ENCODE data around the gene CDK6. TPM values are rescaled to one million over a fixed set of nuclear protein-coding genes. Genes with fewer than 3 reads are reported as not detected.

Gene CDK6
- total and polyA plus RNA-seq, 9 of the 15 experiments (the other 6 are each of a cell fraction or from before 2014, with no cell fraction given), result 7.6 to 109 (median 44.4) TPM

GRCh38 chr7:92613214-92613613 lies 223.2 kb downstream of the CDK6 start (continued):
- TF ChIP-seq, protein P1, sequence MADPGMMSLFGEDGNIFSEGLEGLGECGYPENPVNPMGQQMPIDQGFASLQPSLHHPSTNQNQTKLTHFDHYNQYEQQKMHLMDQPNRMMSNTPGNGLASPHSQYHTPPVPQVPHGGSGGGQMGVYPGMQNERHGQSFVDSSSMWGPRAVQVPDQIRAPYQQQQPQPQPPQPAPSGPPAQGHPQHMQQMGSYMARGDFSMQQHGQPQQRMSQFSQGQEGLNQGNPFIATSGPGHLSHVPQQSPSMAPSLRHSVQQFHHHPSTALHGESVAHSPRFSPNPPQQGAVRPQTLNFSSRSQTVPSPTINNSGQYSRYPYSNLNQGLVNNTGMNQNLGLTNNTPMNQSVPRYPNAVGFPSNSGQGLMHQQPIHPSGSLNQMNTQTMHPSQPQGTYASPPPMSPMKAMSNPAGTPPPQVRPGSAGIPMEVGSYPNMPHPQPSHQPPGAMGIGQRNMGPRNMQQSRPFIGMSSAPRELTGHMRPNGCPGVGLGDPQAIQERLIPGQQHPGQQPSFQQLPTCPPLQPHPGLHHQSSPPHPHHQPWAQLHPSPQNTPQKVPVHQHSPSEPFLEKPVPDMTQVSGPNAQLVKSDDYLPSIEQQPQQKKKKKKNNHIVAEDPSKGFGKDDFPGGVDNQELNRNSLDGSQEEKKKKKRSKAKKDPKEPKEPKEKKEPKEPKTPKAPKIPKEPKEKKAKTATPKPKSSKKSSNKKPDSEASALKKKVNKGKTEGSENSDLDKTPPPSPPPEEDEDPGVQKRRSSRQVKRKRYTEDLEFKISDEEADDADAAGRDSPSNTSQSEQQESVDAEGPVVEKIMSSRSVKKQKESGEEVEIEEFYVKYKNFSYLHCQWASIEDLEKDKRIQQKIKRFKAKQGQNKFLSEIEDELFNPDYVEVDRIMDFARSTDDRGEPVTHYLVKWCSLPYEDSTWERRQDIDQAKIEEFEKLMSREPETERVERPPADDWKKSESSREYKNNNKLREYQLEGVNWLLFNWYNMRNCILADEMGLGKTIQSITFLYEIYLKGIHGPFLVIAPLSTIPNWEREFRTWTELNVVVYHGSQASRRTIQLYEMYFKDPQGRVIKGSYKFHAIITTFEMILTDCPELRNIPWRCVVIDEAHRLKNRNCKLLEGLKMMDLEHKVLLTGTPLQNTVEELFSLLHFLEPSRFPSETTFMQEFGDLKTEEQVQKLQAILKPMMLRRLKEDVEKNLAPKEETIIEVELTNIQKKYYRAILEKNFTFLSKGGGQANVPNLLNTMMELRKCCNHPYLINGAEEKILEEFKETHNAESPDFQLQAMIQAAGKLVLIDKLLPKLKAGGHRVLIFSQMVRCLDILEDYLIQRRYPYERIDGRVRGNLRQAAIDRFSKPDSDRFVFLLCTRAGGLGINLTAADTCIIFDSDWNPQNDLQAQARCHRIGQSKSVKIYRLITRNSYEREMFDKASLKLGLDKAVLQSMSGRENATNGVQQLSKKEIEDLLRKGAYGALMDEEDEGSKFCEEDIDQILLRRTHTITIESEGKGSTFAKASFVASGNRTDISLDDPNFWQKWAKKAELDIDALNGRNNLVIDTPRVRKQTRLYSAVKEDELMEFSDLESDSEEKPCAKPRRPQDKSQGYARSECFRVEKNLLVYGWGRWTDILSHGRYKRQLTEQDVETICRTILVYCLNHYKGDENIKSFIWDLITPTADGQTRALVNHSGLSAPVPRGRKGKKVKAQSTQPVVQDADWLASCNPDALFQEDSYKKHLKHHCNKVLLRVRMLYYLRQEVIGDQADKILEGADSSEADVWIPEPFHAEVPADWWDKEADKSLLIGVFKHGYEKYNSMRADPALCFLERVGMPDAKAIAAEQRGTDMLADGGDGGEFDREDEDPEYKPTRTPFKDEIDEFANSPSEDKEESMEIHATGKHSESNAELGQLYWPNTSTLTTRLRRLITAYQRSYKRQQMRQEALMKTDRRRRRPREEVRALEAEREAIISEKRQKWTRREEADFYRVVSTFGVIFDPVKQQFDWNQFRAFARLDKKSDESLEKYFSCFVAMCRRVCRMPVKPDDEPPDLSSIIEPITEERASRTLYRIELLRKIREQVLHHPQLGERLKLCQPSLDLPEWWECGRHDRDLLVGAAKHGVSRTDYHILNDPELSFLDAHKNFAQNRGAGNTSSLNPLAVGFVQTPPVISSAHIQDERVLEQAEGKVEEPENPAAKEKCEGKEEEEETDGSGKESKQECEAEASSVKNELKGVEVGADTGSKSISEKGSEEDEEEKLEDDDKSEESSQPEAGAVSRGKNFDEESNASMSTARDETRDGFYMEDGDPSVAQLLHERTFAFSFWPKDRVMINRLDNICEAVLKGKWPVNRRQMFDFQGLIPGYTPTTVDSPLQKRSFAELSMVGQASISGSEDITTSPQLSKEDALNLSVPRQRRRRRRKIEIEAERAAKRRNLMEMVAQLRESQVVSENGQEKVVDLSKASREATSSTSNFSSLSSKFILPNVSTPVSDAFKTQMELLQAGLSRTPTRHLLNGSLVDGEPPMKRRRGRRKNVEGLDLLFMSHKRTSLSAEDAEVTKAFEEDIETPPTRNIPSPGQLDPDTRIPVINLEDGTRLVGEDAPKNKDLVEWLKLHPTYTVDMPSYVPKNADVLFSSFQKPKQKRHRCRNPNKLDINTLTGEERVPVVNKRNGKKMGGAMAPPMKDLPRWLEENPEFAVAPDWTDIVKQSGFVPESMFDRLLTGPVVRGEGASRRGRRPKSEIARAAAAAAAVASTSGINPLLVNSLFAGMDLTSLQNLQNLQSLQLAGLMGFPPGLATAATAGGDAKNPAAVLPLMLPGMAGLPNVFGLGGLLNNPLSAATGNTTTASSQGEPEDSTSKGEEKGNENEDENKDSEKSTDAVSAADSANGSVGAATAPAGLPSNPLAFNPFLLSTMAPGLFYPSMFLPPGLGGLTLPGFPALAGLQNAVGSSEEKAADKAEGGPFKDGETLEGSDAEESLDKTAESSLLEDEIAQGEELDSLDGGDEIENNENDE (IDR thresholded peaks at IDR 0.05; ENCODE audit: low read depth, low read length), result no peak
- TF ChIP-seq, protein P2, sequence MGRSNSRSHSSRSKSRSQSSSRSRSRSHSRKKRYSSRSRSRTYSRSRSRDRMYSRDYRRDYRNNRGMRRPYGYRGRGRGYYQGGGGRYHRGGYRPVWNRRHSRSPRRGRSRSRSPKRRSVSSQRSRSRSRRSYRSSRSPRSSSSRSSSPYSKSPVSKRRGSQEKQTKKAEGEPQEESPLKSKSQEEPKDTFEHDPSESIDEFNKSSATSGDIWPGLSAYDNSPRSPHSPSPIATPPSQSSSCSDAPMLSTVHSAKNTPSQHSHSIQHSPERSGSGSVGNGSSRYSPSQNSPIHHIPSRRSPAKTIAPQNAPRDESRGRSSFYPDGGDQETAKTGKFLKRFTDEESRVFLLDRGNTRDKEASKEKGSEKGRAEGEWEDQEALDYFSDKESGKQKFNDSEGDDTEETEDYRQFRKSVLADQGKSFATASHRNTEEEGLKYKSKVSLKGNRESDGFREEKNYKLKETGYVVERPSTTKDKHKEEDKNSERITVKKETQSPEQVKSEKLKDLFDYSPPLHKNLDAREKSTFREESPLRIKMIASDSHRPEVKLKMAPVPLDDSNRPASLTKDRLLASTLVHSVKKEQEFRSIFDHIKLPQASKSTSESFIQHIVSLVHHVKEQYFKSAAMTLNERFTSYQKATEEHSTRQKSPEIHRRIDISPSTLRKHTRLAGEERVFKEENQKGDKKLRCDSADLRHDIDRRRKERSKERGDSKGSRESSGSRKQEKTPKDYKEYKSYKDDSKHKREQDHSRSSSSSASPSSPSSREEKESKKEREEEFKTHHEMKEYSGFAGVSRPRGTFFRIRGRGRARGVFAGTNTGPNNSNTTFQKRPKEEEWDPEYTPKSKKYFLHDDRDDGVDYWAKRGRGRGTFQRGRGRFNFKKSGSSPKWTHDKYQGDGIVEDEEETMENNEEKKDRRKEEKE (IDR thresholded peaks at IDR 0.05; ENCODE audit: borderline replicate concordance in 1 of 2, control insufficient read depth in 1 of 2, low read depth in 2 of 2, low read length in 1 of 2), result no peak
- TF ChIP-seq MLX (CRISPR knock-in tag; conservative IDR thresholded peaks at IDR 0.05), result no peak
- no peak for TF ChIP-seq HMGN3 (IDR thresholded peaks at IDR 0.05; ENCODE audit: borderline replicate concordance, extremely low read depth, insufficient read length, low read depth, low read length)
- TF ChIP-seq ZBTB8A (IDR thresholded peaks at IDR 0.05; ENCODE audit: partially characterized antibody), result no peak

Measured in K562 (cell line).